MM.1S (cell line): ENCODE results near the gene PHF19.

Experiments
- DNase-seq: peaks from one replicate; pipeline ENCODE4 v3.0.0-alpha.2; 2015
- H2AFZ ChIP-seq: fragments of 300-600 bp; sonication (generic); 2 replicates; pipeline ENCODE4 v1.6.0; 2016; ENCODE audit warnings: antibody characterized with exemption, low read length
- H3F3A ChIP-seq: fragments of 300-600 bp; sonication (generic); 2 replicates; pipeline ENCODE4 v1.6.1; 2016; ENCODE audit warnings: mild to moderate bottlenecking, antibody characterized with exemption, low read length, moderate library complexity, mixed read lengths; ENCODE audit not compliant: insufficient read depth
- H3K27ac ChIP-seq: fragments of 300-600 bp; sonication (generic); 2 replicates; pipeline ENCODE4 v1.5.1; 2016; ENCODE audit warnings: mild to moderate bottlenecking, low read length
- H3K27me3 ChIP-seq: fragments of 300-600 bp; sonication (generic); replicated peaks from 2 replicates; pipeline ENCODE4 v1.6.0; 2016; ENCODE audit warnings: low read length; ENCODE audit not compliant: insufficient read depth
- H3K36me3 ChIP-seq: fragments of 300-600 bp; sonication (generic); replicated peaks from 2 replicates; pipeline ENCODE4 v1.6.1; 2016; ENCODE audit warnings: mild to moderate bottlenecking, low read length, mixed read lengths; ENCODE audit not compliant: insufficient read depth
- H3K4me1 ChIP-seq: fragments of 300-600 bp; sonication (generic); 2 replicates; pipeline ENCODE4 v1.6.1; 2016; ENCODE audit warnings: low read length, mixed read lengths
- H3K4me2 ChIP-seq: fragments of 300-600 bp; sonication (generic); 2 replicates; pipeline ENCODE4 v1.6.0; 2016; ENCODE audit warnings: low read depth, low read length
- H3K4me3 ChIP-seq: fragments of 300-600 bp; sonication (generic); 2 replicates; pipeline ENCODE4 v1.5.1; 2016; ENCODE audit warnings: low read length, mixed read lengths
- H3K79me2 ChIP-seq: fragments of 300-600 bp; sonication (generic); 2 replicates; pipeline ENCODE4 v1.6.1; 2016; ENCODE audit warnings: mixed run types, low read length, mixed read lengths
- H3K9ac ChIP-seq: fragments of 300-600 bp; sonication (generic); 2 replicates; pipeline ENCODE4 v1.6.1; 2016; ENCODE audit warnings: low read length, mixed read lengths
- H3K9me2 ChIP-seq: fragments of 300-600 bp; sonication (generic); replicated peaks from 2 replicates; pipeline ENCODE4 v1.6.1; 2016; ENCODE audit warnings: mild to moderate bottlenecking, low read length, mixed read lengths; ENCODE audit not compliant: insufficient read depth
- H3K9me3 ChIP-seq: fragments of 300-600 bp; sonication (generic); replicated peaks from 2 replicates; pipeline ENCODE4 v1.6.1; 2016; ENCODE audit warnings: mild to moderate bottlenecking, low read length, mixed read lengths; ENCODE audit not compliant: insufficient read depth
- H4K20me1 ChIP-seq: fragments of 300-600 bp; sonication (generic); 2 replicates; pipeline ENCODE4 v1.6.1; 2016; ENCODE audit warnings: mild to moderate bottlenecking, low read length, moderate library complexity, mixed read lengths; ENCODE audit not compliant: insufficient read depth
- CTCF ChIP-seq: fragments of 300-600 bp; sonication (generic); IDR thresholded peaks from 2 replicates; pipeline ENCODE4 v1.5.1; 2016; ENCODE audit warnings: antibody characterized with exemption, low read length, mixed read lengths
- EZH2 ChIP-seq: fragments of 300-600 bp; sonication (generic); optimal IDR thresholded peaks from 2 replicates; pipeline ENCODE3; 2017; ENCODE audit warnings: low read depth, mild to moderate bottlenecking, antibody characterized with exemption, low read length, mixed read lengths
- EZH2phosphoT487 ChIP-seq: fragments of 300-600 bp; sonication (generic); IDR thresholded peaks from 2 replicates; pipeline ENCODE4 v1.6.1; 2018; ENCODE audit warnings: antibody characterized with exemption, low read length

Gene PHF19

GRCh38 chr9:120911295-120911837, 34.4 kb upstream of the PHF19 start:
- Histone ChIP-seq H3K27me3 (no peaks in the 10 kb centered on the region), H3K79me2 (no peaks in the 10 kb centered on the region), H3F3A (no peaks in the 10 kb centered on the region), H3K36me3 (no peaks in the 10 kb centered on the region), H3K4me3 (no peak overlapping the region), H3K9me2 (no peaks in the 10 kb centered on the region), H3K4me2 (no peak overlapping the region), H3K27ac (no peak overlapping the region), H3K9me3 (no peaks in the 10 kb centered on the region), H2AFZ (no peak overlapping the region), H4K20me1 (no peaks in the 10 kb centered on the region), H3K9ac (no peak overlapping the region), H3K4me1 (no peaks in the 10 kb centered on the region)
- no peak for DNase-seq
- TF ChIP-seq CTCF (no peak), EZH2phosphoT487 (no peak), EZH2 (no peak)

GRCh38 chr9:120910643-120911042, 33.7 kb upstream of the PHF19 start:
- no peaks in the 10 kb centered on the region for H3K4me1 ChIP-seq
- H3K4me3 ChIP-seq, result no peak overlapping the region
- no peak overlapping the region for H3K9ac ChIP-seq
- no peaks in the 10 kb centered on the region for H3K79me2 ChIP-seq
- no peaks in the 10 kb centered on the region for H3F3A ChIP-seq
- H3K4me2 ChIP-seq, result no peak overlapping the region
- no peaks in the 10 kb centered on the region for H3K36me3 ChIP-seq
- no peak overlapping the region for H3K27ac ChIP-seq
- no peaks in the 10 kb centered on the region for H3K9me3 ChIP-seq
- no peak overlapping the region for H2AFZ ChIP-seq
- no peaks in the 10 kb centered on the region for H3K9me2 ChIP-seq
- H4K20me1 ChIP-seq, result no peaks in the 10 kb centered on the region
- no peak for DNase-seq
- TF ChIP-seq EZH2, result no peak
- TF ChIP-seq EZH2phosphoT487, result no peak
- TF ChIP-seq CTCF, result no peak
- H3K27me3 ChIP-seq, result no peaks in the 10 kb centered on the region

- no peaks in the 10 kb centered on the region for H3F3A ChIP-seq
- no peaks in the 10 kb centered on the region for H3K9me2 ChIP-seq
- no peaks in the 10 kb centered on the region for H3K9me3 ChIP-seq
- no peak overlapping the region for H3K4me3 ChIP-seq
- no peak overlapping the region for H2AFZ ChIP-seq
- H3K4me2 ChIP-seq, result no peak overlapping the region
- H3K4me1 ChIP-seq, result peaks cover 5% of the 10 kb centered on the region
- no peak overlapping the region for H3K9ac ChIP-seq
- no peak for DNase-seq
- H4K20me1 ChIP-seq, result no peaks in the 10 kb centered on the region
- H3K27me3 ChIP-seq, result no peaks in the 10 kb centered on the region
- no peaks in the 10 kb centered on the region for H3K79me2 ChIP-seq
- H3K27ac ChIP-seq, result no peak overlapping the region
- TF ChIP-seq EZH2phosphoT487, result no peak
- no peak for TF ChIP-seq EZH2
- no peak for TF ChIP-seq CTCF
- H3K36me3 ChIP-seq, result no peaks in the 10 kb centered on the region
Measured at GRCh38 chr9:120909904-120910303, 32.9 kb upstream of the PHF19 start.
